WTC11 (cell line): ENCODE data around the gene OGA. TPM values are rescaled to one million over a fixed set of nuclear protein-coding genes. Genes with fewer than 3 reads are reported as not detected.

Experiments used
- ATAC-seq: fragments of 200-7000 bp; cut with Tn5 transposase; 2 replicates; pipeline ENCODE4 v1.10.0; 2021; ENCODE audit warnings: mild to moderate bottlenecking, moderate library complexity
- CTCF ChIA-PET: fragments of 300-600 bp; sonication (Branson Sonifier 250); formaldehyde crosslinking; loops from one replicate; lab custom pipeline; 2021; ENCODE audit warnings: antibody characterized with exemption; lab: Charles Lee
- POLR2A ChIA-PET: fragments of 350-600 bp; sonication (Branson Sonifier 250); formaldehyde crosslinking; loops from one replicate; lab custom pipeline; 2021; ENCODE audit warnings: antibody characterized with exemption; lab: Charles Lee
- DNase-seq: peaks from one replicate; pipeline ENCODE4 v3.0.0; 2021; ENCODE audit warnings: low spot score
- H3K27ac Mint-ChIP-seq: 2 replicates; pipeline ENCODE4 v1.8.0; 2021; ENCODE audit warnings: mixed read lengths
- H3K27me3 Mint-ChIP-seq: 2 replicates; pipeline ENCODE4 v1.8.0; 2021; ENCODE audit warnings: low read depth, mild to moderate bottlenecking, moderate library complexity, mixed read lengths
- H3K36me3 Mint-ChIP-seq: 2 replicates; pipeline ENCODE4 v1.8.0; 2021; ENCODE audit warnings: mixed read lengths
- H3K4me1 Mint-ChIP-seq: 2 replicates; pipeline ENCODE4 v1.8.0; 2022; ENCODE audit warnings: mixed read lengths
- H3K4me3 Mint-ChIP-seq: 2 replicates; pipeline ENCODE4 v1.8.0; 2021; ENCODE audit warnings: mild to moderate bottlenecking, moderate library complexity, mixed read lengths
- H3K9me3 Mint-ChIP-seq: 2 replicates; pipeline ENCODE4 v1.8.0; 2021; ENCODE audit warnings: mixed read lengths
- EMX1 ChIP-seq: fragments of 250-450 bp; sonication (Bioruptor Pico); IDR thresholded peaks from 2 replicates; pipeline ENCODE4 v1.8.0; 2021; ENCODE audit warnings: mild to moderate bottlenecking
- FOXJ3 ChIP-seq: sonication (generic); formaldehyde crosslinking; IDR thresholded peaks from 2 replicates; pipeline ENCODE4 v1.9.0; 2021; ENCODE audit warnings: missing genetic modification reagents, mild to moderate bottlenecking, borderline replicate concordance
- GABPB1 ChIP-seq: sonication (generic); formaldehyde crosslinking; IDR thresholded peaks from 2 replicates; pipeline ENCODE4 v1.8.1; 2023; ENCODE audit warnings: mild to moderate bottlenecking, missing genetic modification reagents
- MXD4 ChIP-seq: fragments of 250-450 bp; sonication (Bioruptor Pico); IDR thresholded peaks from 2 replicates; pipeline ENCODE4 v1.8.0; 2021; ENCODE audit warnings: mild to moderate bottlenecking, moderate library complexity, borderline replicate concordance
- NR1H2 ChIP-seq: sonication (generic); formaldehyde crosslinking; IDR thresholded peaks from 2 replicates; pipeline ENCODE4 v1.9.0; 2021; ENCODE audit warnings: mild to moderate bottlenecking, moderate library complexity, missing genetic modification reagents
- NR3C1 ChIP-seq: sonication (generic); formaldehyde crosslinking; conservative IDR thresholded peaks from 2 replicates; pipeline ENCODE4 v1.8.1; 2023; ENCODE audit warnings: low read depth, mild to moderate bottlenecking, missing genetic modification reagents
- SMAD3 ChIP-seq: sonication (generic); formaldehyde crosslinking; IDR thresholded peaks from 2 replicates; pipeline ENCODE4 v1.8.0; 2022; ENCODE audit warnings: missing genetic modification reagents, mild to moderate bottlenecking, borderline replicate concordance
- SMAD4 ChIP-seq: sonication (generic); formaldehyde crosslinking; IDR thresholded peaks from 2 replicates; pipeline ENCODE4 v1.8.0; 2022; ENCODE audit warnings: mild to moderate bottlenecking, missing genetic modification reagents
- SP1 ChIP-seq: sonication (generic); formaldehyde crosslinking; conservative IDR thresholded peaks from 2 replicates; pipeline ENCODE4 v1.8.1; 2022; ENCODE audit warnings: missing genetic modification reagents
- TP53 ChIP-seq: sonication (generic); formaldehyde crosslinking; IDR thresholded peaks from 2 replicates; pipeline ENCODE4 v1.8.1; 2023; ENCODE audit warnings: mild to moderate bottlenecking, missing genetic modification reagents
- ZNF121 ChIP-seq: sonication (generic); formaldehyde crosslinking; IDR thresholded peaks from 2 replicates; pipeline ENCODE4 v1.8.0; 2023; ENCODE audit warnings: missing genetic modification reagents
- ZNF138 ChIP-seq: sonication (generic); formaldehyde crosslinking; conservative IDR thresholded peaks from 2 replicates; pipeline ENCODE4 v1.8.1; 2022; ENCODE audit warnings: mild to moderate bottlenecking, moderate library complexity, missing genetic modification reagents
- ZNF317 ChIP-seq: sonication (generic); formaldehyde crosslinking; IDR thresholded peaks from 2 replicates; pipeline ENCODE4 v1.8.1; 2023; ENCODE audit warnings: low read depth, mild to moderate bottlenecking, moderate library complexity, missing genetic modification reagents, borderline replicate concordance
- ZNF671 ChIP-seq: fragments of 250-450 bp; sonication (Bioruptor Pico); IDR thresholded peaks from 2 replicates; pipeline ENCODE4 v1.8.0; 2021; ENCODE audit warnings: mild to moderate bottlenecking
- total RNA-seq: library from RNA; stranded (reverse); gene quantifications from 3 replicates; pipeline ENCODE4 v1.2.3, GENCODE V29; 2021
- TF ChIP-seq, protein P1 (sequence below): fragments of 250-450 bp; sonication (Bioruptor Pico); IDR thresholded peaks from 2 replicates; pipeline ENCODE4 v1.9.0; 2021; ENCODE audit warnings: mild to moderate bottlenecking, borderline replicate concordance
- TF ChIP-seq, protein P2 (sequence below): sonication (generic); formaldehyde crosslinking; IDR thresholded peaks from 2 replicates; pipeline ENCODE4 v1.8.1; 2023; ENCODE audit warnings: mild to moderate bottlenecking, missing genetic modification reagents, borderline replicate concordance
- TF ChIP-seq, protein P3 (sequence below): sonication (generic); formaldehyde crosslinking; IDR thresholded peaks from 2 replicates; pipeline ENCODE4 v1.8.0; 2022; ENCODE audit warnings: missing genetic modification reagents
- TF ChIP-seq, protein P4 (sequence below): fragments of 200-600 bp; IDR thresholded peaks from 2 replicates; pipeline ENCODE4 v1.8.0; 2022; ENCODE audit warnings: antibody characterized with exemption
- TF ChIP-seq, protein P5 (sequence below): fragments of 250-450 bp; sonication (Bioruptor Pico); IDR thresholded peaks from 2 replicates; pipeline ENCODE4 v2.1.2; 2022; ENCODE audit warnings: mild to moderate bottlenecking, moderate library complexity
- TF ChIP-seq, protein P6 (sequence below): fragments of 250-450 bp; sonication (Bioruptor Pico); IDR thresholded peaks from 2 replicates; pipeline ENCODE4 v1.9.0; 2021; ENCODE audit warnings: moderate library complexity, mild to moderate bottlenecking, inconsistent platforms, borderline replicate concordance

OGA gene
- total RNA-seq, 1 experiment from 2014 or later, result 111 TPM

DNA sequence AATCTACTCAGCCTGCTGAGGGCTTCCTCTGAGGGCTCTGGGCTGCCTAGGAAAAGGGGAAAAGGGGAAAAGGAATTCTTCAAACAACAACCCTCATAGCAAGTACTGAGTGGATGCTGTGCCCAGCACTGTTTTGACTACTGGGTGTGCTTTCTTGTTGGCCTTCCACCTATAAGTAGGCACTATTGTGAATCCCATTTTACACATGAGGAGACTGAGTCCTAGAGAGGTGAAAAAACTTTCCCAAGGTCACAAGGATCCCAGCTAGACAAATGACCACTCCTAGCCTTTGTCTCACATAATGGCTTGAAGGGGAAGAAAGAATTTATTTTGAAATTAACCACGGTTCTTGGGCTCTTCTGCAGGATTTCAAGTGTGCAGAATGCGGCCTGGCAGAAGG lies 59.4 kb downstream of the OGA start:
- Mint-ChIP-seq H3K27ac (no peak overlapping the region), H3K27me3 (peaks cover 11% of the 10 kb centered on the region), H3K9me3 (no peaks in the 10 kb centered on the region), H3K36me3 (no peaks in the 10 kb centered on the region), H3K4me1 (peaks cover 19% of the 10 kb centered on the region), H3K4me3 (no peak overlapping the region)
- ChIA-PET POLR2A (interaction anchor here (0.8 to 2.2 kb wide), 2 partner anchors 14 to 65 kb away, joined by 3 to 8 read pairs; no protein-coding TSS in a partner anchor), CTCF (interaction anchor here (0.8 to 5.6 kb wide), 10 partner anchors 9 to 545 kb away, joined by 3 to 56 read pairs (median 5); partner anchors contain the start of genes FGF8 and NPM3)
- DNase-seq (no peak), ATAC-seq (no peak)
- TF ChIP-seq, protein P1, sequence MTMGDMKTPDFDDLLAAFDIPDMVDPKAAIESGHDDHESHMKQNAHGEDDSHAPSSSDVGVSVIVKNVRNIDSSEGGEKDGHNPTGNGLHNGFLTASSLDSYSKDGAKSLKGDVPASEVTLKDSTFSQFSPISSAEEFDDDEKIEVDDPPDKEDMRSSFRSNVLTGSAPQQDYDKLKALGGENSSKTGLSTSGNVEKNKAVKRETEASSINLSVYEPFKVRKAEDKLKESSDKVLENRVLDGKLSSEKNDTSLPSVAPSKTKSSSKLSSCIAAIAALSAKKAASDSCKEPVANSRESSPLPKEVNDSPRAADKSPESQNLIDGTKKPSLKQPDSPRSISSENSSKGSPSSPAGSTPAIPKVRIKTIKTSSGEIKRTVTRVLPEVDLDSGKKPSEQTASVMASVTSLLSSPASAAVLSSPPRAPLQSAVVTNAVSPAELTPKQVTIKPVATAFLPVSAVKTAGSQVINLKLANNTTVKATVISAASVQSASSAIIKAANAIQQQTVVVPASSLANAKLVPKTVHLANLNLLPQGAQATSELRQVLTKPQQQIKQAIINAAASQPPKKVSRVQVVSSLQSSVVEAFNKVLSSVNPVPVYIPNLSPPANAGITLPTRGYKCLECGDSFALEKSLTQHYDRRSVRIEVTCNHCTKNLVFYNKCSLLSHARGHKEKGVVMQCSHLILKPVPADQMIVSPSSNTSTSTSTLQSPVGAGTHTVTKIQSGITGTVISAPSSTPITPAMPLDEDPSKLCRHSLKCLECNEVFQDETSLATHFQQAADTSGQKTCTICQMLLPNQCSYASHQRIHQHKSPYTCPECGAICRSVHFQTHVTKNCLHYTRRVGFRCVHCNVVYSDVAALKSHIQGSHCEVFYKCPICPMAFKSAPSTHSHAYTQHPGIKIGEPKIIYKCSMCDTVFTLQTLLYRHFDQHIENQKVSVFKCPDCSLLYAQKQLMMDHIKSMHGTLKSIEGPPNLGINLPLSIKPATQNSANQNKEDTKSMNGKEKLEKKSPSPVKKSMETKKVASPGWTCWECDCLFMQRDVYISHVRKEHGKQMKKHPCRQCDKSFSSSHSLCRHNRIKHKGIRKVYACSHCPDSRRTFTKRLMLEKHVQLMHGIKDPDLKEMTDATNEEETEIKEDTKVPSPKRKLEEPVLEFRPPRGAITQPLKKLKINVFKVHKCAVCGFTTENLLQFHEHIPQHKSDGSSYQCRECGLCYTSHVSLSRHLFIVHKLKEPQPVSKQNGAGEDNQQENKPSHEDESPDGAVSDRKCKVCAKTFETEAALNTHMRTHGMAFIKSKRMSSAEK (CRISPR knock-in tag), result no peak
- TF ChIP-seq, protein P2, sequence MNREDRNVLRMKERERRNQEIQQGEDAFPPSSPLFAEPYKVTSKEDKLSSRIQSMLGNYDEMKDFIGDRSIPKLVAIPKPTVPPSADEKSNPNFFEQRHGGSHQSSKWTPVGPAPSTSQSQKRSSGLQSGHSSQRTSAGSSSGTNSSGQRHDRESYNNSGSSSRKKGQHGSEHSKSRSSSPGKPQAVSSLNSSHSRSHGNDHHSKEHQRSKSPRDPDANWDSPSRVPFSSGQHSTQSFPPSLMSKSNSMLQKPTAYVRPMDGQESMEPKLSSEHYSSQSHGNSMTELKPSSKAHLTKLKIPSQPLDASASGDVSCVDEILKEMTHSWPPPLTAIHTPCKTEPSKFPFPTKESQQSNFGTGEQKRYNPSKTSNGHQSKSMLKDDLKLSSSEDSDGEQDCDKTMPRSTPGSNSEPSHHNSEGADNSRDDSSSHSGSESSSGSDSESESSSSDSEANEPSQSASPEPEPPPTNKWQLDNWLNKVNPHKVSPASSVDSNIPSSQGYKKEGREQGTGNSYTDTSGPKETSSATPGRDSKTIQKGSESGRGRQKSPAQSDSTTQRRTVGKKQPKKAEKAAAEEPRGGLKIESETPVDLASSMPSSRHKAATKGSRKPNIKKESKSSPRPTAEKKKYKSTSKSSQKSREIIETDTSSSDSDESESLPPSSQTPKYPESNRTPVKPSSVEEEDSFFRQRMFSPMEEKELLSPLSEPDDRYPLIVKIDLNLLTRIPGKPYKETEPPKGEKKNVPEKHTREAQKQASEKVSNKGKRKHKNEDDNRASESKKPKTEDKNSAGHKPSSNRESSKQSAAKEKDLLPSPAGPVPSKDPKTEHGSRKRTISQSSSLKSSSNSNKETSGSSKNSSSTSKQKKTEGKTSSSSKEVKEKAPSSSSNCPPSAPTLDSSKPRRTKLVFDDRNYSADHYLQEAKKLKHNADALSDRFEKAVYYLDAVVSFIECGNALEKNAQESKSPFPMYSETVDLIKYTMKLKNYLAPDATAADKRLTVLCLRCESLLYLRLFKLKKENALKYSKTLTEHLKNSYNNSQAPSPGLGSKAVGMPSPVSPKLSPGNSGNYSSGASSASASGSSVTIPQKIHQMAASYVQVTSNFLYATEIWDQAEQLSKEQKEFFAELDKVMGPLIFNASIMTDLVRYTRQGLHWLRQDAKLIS, result no peak
- no peak for TF ChIP-seq NR1H2 (CRISPR knock-in tag)
- TF ChIP-seq SMAD4 (CRISPR knock-in tag), result no peak

DNA sequence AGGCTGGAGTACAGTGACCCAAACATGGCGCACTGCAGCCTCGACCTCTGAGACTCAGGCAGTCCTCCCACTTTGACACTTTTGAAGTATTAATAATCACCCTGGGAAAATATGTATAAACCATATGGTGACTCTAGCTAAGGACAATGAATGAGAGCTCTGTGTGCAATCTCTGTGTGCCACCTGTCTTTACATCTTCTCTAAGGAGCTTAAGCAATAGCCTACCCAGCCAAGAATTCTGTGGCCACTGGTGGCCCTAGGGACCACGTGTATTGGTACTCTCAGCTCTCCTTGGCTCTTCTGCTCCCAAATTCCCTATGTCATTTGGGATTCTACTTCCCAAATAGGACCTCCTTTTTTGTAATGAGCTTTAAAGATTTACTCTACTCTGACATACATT lies 66.0 kb downstream of the OGA start:
- ATAC-seq, result no peak
- Mint-ChIP-seq H3K27me3 (peaks cover 10% of the 10 kb centered on the region; the same call in 1 of the 2 replicates), H3K4me1 (peaks cover 13% of the 10 kb centered on the region), H3K36me3 (no peaks in the 10 kb centered on the region), H3K9me3 (no peaks in the 10 kb centered on the region), H3K27ac (no peak overlapping the region), H3K4me3 (no peak overlapping the region)
- CTCF ChIA-PET, result interaction anchor here (1.1 to 3.6 kb wide), 3 partner anchors 21 to 149 kb away, joined by 3 to 12 read pairs (median 3); no protein-coding TSS in a partner anchor
- POLR2A ChIA-PET, result no interaction called here
- no peak for DNase-seq
- TF ChIP-seq, protein P3, sequence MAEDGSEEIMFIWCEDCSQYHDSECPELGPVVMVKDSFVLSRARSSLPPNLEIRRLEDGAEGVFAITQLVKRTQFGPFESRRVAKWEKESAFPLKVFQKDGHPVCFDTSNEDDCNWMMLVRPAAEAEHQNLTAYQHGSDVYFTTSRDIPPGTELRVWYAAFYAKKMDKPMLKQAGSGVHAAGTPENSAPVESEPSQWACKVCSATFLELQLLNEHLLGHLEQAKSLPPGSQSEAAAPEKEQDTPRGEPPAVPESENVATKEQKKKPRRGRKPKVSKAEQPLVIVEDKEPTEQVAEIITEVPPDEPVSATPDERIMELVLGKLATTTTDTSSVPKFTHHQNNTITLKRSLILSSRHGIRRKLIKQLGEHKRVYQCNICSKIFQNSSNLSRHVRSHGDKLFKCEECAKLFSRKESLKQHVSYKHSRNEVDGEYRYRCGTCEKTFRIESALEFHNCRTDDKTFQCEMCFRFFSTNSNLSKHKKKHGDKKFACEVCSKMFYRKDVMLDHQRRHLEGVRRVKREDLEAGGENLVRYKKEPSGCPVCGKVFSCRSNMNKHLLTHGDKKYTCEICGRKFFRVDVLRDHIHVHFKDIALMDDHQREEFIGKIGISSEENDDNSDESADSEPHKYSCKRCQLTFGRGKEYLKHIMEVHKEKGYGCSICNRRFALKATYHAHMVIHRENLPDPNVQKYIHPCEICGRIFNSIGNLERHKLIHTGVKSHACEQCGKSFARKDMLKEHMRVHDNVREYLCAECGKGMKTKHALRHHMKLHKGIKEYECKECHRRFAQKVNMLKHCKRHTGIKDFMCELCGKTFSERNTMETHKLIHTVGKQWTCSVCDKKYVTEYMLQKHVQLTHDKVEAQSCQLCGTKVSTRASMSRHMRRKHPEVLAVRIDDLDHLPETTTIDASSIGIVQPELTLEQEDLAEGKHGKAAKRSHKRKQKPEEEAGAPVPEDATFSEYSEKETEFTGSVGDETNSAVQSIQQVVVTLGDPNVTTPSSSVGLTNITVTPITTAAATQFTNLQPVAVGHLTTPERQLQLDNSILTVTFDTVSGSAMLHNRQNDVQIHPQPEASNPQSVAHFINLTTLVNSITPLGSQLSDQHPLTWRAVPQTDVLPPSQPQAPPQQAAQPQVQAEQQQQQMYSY (CRISPR knock-in tag), result no peak
- TF ChIP-seq, protein P4, sequence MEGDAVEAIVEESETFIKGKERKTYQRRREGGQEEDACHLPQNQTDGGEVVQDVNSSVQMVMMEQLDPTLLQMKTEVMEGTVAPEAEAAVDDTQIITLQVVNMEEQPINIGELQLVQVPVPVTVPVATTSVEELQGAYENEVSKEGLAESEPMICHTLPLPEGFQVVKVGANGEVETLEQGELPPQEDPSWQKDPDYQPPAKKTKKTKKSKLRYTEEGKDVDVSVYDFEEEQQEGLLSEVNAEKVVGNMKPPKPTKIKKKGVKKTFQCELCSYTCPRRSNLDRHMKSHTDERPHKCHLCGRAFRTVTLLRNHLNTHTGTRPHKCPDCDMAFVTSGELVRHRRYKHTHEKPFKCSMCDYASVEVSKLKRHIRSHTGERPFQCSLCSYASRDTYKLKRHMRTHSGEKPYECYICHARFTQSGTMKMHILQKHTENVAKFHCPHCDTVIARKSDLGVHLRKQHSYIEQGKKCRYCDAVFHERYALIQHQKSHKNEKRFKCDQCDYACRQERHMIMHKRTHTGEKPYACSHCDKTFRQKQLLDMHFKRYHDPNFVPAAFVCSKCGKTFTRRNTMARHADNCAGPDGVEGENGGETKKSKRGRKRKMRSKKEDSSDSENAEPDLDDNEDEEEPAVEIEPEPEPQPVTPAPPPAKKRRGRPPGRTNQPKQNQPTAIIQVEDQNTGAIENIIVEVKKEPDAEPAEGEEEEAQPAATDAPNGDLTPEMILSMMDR, result no peak
- TF ChIP-seq SP1 (CRISPR knock-in tag), result no peak
- TF ChIP-seq, protein P5, sequence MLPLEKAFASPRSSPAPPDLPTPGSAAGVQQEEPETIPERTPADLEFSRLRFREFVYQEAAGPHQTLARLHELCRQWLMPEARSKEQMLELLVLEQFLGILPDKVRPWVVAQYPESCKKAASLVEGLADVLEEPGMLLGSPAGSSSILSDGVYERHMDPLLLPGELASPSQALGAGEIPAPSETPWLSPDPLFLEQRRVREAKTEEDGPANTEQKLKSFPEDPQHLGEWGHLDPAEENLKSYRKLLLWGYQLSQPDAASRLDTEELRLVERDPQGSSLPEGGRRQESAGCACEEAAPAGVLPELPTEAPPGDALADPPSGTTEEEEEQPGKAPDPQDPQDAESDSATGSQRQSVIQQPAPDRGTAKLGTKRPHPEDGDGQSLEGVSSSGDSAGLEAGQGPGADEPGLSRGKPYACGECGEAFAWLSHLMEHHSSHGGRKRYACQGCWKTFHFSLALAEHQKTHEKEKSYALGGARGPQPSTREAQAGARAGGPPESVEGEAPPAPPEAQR, result no peak
- TF ChIP-seq EMX1, result no peak
- no peak for TF ChIP-seq FOXJ3 (CRISPR knock-in tag)
- no peak for TF ChIP-seq GABPB1 (CRISPR knock-in tag)
- no peak for TF ChIP-seq TP53 (CRISPR knock-in tag)
- no peak for TF ChIP-seq ZNF121 (CRISPR knock-in tag)
- TF ChIP-seq SMAD3 (CRISPR knock-in tag), result no peak
- TF ChIP-seq MXD4 (CRISPR knock-in tag), result no peak
- TF ChIP-seq, protein P6, sequence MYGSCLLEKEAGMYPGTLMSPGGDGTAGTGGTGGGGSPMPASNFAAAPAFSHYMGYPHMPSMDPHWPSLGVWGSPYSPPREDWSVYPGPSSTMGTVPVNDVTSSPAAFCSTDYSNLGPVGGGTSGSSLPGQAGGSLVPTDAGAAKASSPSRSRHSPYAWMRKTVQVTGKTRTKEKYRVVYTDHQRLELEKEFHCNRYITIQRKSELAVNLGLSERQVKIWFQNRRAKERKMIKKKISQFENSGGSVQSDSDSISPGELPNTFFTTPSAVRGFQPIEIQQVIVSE (CRISPR knock-in tag), result no peak
- no peak for TF ChIP-seq ZNF138
- no peak for TF ChIP-seq NR3C1 (CRISPR knock-in tag)
- no peak for TF ChIP-seq ZNF671
- no peak for TF ChIP-seq ZNF317 (CRISPR knock-in tag)
